Measurements from ENCODE around the gene PNPLA5.
"Not testable (repeated sequence)": the region's sequence is repeated elsewhere in the genome, so short reads cannot be mapped to it uniquely, and the experiment has no call there.

The PNPLA5 gene

DNA sequence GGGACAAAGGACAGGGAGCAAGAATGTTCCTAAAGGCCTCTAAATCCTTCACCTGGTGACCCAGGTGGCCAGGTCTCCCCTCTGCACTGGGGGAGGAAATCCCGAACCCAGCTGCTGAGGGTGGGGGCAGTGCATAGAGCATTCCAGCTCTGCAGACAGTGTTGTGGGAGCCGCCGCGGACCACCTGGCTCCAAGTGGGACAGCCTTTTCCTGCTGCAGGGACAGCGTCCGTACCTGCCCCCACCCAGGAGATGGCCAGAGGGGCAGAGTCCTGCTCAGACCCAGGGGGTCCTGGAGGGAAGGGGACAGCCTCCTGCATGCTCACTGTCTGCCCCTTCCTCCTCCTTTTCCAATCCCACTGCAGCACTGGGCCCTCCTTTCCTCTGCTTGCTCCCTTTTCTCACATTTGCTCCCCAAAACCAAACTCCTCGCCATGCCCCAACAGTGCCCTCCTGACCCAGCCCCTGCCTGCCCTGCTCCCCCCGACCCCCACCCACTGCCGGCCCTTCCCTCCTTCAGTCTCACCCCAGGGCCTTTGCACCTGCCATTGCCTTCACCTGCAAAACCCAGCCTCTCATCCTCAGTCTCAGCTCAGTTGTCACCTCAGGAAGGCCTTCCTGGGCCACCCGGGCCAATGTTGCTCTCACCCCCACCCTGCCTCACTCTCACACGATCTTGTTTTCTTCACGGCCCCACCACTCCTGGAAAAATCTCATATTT is 12.8 kb downstream of the PNPLA5 start:
- TF ChIP-seq, protein P1, sequence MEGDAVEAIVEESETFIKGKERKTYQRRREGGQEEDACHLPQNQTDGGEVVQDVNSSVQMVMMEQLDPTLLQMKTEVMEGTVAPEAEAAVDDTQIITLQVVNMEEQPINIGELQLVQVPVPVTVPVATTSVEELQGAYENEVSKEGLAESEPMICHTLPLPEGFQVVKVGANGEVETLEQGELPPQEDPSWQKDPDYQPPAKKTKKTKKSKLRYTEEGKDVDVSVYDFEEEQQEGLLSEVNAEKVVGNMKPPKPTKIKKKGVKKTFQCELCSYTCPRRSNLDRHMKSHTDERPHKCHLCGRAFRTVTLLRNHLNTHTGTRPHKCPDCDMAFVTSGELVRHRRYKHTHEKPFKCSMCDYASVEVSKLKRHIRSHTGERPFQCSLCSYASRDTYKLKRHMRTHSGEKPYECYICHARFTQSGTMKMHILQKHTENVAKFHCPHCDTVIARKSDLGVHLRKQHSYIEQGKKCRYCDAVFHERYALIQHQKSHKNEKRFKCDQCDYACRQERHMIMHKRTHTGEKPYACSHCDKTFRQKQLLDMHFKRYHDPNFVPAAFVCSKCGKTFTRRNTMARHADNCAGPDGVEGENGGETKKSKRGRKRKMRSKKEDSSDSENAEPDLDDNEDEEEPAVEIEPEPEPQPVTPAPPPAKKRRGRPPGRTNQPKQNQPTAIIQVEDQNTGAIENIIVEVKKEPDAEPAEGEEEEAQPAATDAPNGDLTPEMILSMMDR (IDR thresholded peaks at IDR 0.05; ENCODE audit: low read depth, low read length): no peak
- in situ Hi-C loops (cut with HindIII; ENCODE audit: low sequenced_read_pairs): no loop called here
- no peak overlapping the region for H3K4me3 ChIP-seq (ENCODE audit: low read depth, low read length)
- no peak for DNase-seq (ENCODE audit: low read depth, low spot score)

DNA sequence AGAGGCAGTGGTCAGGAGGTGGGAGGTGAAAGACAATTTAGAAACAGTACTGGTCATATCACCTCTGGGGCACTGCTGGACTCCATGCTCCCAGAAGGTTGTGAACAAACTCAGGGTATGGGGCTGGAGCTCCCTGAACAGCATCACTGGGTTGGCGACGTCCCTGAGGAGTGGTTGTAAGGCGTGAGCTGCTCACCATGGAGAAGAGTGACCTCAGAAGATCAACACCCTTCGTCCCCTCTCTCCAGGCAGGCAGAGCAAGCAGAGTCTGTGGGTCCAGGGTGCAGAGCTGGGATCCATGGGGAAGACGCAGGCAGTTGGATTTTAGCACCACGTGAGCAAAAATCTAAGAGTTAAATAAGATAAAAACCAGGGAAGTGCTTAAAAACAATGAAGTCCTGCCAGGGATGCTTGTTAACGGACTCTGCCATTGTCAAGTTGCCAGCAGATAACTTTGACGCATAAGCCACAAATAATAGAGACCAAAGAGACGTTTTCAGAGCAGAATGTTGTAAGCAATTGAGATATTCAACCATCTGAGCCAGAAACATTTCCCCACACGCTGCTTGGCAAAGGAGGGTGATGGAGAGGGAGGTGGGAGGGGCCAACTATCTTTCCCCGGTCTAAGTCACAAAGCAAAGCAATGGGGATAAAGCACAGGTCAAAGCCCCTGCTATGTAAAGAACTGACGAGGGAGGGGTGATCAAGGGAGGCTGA is 13.6 kb downstream of the PNPLA5 start:
- in situ Hi-C loops (cut with HindIII; ENCODE audit: low sequenced_read_pairs): no loop called here
- no peak for DNase-seq (ENCODE audit: low read depth, low spot score)
- no peak overlapping the region for H3K4me3 ChIP-seq (ENCODE audit: low read depth, low read length)
- TF ChIP-seq, protein P1 (IDR thresholded peaks at IDR 0.05; ENCODE audit: low read depth, low read length): no peak

DNA sequence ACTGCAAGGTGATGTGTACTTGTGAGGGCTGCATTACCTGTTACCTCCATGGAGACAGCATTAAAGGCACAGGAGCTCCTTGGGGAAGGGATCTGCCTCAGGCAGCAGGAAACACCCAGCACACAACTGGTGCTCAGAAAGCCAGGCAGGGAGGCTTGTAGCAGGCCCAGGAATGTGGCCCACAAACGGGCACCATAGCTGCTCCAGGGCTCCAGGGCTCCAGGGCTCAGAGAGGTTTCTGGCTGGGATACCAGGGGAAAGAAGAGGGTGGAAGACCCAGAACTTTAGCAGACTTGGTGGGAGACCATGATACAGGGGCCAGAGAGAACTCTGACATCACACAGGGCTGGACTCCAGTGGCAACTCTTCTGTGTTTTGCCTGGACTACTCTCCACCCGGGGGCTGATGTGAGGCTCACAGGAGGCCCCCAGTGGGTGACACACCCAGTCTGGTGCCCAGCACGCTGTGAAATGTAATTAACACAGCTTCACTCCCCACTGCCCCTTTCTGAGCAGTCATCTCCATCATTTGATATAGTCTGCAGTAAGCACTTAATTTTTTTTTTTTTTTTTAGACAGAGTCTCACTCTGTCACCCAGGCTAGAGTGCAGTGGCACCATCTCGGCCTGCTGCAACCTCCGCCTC is 14.8 kb downstream of the PNPLA5 start:
- TF ChIP-seq, protein P1 (IDR thresholded peaks at IDR 0.05; ENCODE audit: low read depth, low read length): no peak
- no peak overlapping the region for H3K4me3 ChIP-seq (ENCODE audit: low read depth, low read length)
- no peak for DNase-seq (ENCODE audit: low read depth, low spot score)
- in situ Hi-C loops (cut with HindIII; ENCODE audit: low sequenced_read_pairs): no loop called here

DNA sequence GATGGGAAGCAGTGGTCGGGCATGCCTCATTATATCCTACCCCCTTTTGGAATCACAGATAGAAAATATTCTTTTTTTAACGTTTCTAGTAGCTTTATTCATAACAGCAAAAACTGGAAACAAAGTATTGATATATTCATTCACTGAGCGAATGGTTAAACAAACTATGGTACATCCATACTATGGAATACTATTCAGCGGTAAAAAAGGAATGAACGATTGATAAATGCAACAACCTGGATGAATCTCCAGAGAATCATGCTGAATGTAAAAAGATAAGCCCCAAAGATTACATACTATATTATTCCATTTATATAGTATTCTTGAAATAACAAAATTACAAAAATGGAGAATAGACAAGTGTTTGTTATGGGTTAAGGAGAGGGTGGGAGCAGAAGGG is 22.0 kb downstream of the PNPLA5 start:
- TF ChIP-seq, protein P1 (IDR thresholded peaks at IDR 0.05; ENCODE audit: low read depth, low read length): no peak
- in situ Hi-C loops (cut with HindIII; ENCODE audit: low sequenced_read_pairs): no loop called here
- DNase-seq (ENCODE audit: low read depth, low spot score): no peak
- H3K4me3 ChIP-seq (ENCODE audit: low read depth, low read length): no peak overlapping the region

DNA sequence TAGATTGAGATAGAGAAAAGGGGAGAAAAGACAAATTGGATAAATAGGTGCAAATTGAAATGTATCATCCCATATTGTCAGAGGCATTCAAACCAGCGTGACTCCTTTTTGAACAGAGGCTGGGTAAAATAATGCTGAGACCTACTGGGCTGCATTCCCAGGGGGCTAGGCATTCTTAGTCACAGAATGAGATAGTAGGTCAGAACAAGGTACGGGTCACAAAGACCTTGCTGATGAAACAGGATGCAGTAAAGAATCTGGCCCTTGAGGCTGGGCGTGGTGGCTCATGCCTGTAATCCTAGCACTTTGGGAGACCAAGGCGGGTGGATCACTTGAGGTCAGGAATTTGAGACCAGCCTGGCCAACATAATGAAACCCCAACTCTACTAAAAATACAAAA is 22.8 kb downstream of the PNPLA5 start:
- DNase-seq (ENCODE audit: low read depth, low spot score); H3K4me3 ChIP-seq (ENCODE audit: low read depth, low read length); in situ Hi-C loops (cut with HindIII; ENCODE audit: low sequenced_read_pairs): not testable (repeated sequence)

DNA sequence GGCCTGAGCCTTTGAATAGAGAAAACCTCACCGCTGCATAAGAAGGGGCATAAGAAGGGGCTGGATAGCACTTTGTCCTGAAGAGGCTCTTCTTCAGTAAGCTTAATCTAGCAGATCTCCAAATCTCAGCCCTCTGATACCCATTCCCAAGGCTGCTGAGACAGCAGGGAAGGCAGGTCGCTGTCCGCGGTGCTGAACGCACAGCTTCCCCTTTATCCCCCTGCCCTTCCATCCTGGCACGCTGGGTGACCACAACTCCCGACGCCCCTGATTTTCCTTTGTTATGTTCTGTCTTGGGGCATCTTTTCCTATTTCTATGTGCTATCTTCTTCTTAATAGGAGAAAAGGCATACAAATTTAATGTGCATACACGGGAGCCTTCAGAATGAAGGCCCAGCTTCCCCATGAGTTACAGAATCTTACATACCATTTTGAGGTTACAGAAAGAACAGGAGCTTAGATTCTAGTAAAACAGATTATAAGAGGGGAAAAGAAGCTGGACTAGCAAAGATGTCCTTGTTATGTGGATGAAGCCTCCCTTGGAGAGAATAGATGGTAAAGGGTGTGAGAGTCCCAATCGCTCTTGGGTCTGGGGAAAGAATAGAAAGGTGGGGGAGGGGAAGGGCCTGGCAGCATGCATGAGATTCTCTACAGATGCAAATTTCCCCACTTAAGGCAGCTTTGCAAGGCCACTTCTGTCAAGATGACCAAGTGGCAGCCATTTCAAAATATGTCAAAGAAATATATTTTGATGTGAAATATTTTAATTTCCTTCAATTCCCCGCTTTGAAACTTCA is 23.8 kb downstream of the PNPLA5 start:
- DNase-seq (ENCODE audit: low read depth, low spot score): peak; percentile 66
- TF ChIP-seq, protein P1 (IDR thresholded peaks at IDR 0.05; ENCODE audit: low read depth, low read length): no peak
- in situ Hi-C loops (cut with HindIII; ENCODE audit: low sequenced_read_pairs): no loop called here

More for the DNA sequence above, 23.8 kb downstream of the PNPLA5 start:
- H3K4me3 ChIP-seq (ENCODE audit: low read depth, low read length): no peak overlapping the region

All from astrocyte of the spinal cord (primary cell).